ENCODE measurements around the gene ARHGAP44.

- TF ChIP-seq CTCF (conservative IDR thresholded peaks at IDR 0.05; ENCODE audit: low read depth, low read length) (no peak), EZH2phosphoT487 (IDR thresholded peaks at IDR 0.05; ENCODE audit: borderline replicate concordance, low read length) (no peak)
These were observed 234.7 kb downstream of the ARHGAP44 start for GRCh38 chr17:13024016-13024415.
